ENCODE measurements around the gene KLHDC7A. TPM values are rescaled to one million over a fixed set of nuclear protein-coding genes. Genes with fewer than 3 reads are reported as not detected.
A peak's percentile ranks its signal among the peaks of the same experiment; 100 is the strongest.

KLHDC7A gene
- total RNA-seq: 1 to 10 TPM; 2.3 to 9.2 (median 6.9) TPM
- long read RNA-seq: 0 reads

GRCh38 chr1:18480315-18481189, at the start of gene KLHDC7A:
Gene KLHDC7A, plus strand, starts transcription at chr1:18480930. Its CDS starts 52 bp downstream, at chr1:18480982.
- ATAC-seq (peak; percentile 92 to 94 (median 92)), DNase-seq (peak; percentile 89 to 95 (median 92))
- peaks cover 0 to 21% (median 4%) of the 10 kb centered on the region in 4 donors for H3K4me1 ChIP-seq
- TF ChIP-seq POLR2A (IDR thresholded peaks at IDR 0.05) (peak; percentile 78), CTCF (IDR thresholded peaks at IDR 0.05) (peak in 1 of 4 donors; percentile 22)
- intact Hi-C loops (cut with DNase I): no loop called here
- H3K4me3 ChIP-seq: peak within 1 kb of the TSS; percentile 32 to 55 (median 44)
- H3K9me3 ChIP-seq: no peaks in the 10 kb centered on the region
- H3K27ac ChIP-seq: peak within 1 kb of the TSS in 2 of 3 donors; percentile 74 to 76
- no peaks in the 10 kb centered on the region for H3K27me3 ChIP-seq
- H3K36me3 ChIP-seq: no peaks in the 10 kb centered on the region
- WGBS (ENCODE audit: insufficient coverage, low coverage, low lambda C conversion rate, missing lambda C conversion rate): 7% methylated on average over 3 of the region's 13 CpGs

- Histone ChIP-seq H3K9me3 (no peaks in the 10 kb centered on the region), H3K27me3 (no peaks in the 10 kb centered on the region), H3K4me3 (no peak overlapping the region), H3K4me1 (no peaks in the 10 kb centered on the region), H3K27ac (no peak overlapping the region), H3K36me3 (no peaks in the 10 kb centered on the region)
- intact Hi-C loops (cut with DNase I): no loop called here
- ATAC-seq: no peak
- no peak for DNase-seq
- WGBS (ENCODE audit: insufficient coverage, low coverage, low lambda C conversion rate, missing lambda C conversion rate): 52% methylated on average over 3 of the region's 3 CpGs
- TF ChIP-seq CTCF (IDR thresholded peaks at IDR 0.05): no peak
- TF ChIP-seq POLR2A (IDR thresholded peaks at IDR 0.05): no peak
Observed at GRCh38 chr1:18434041-18434440, 46.7 kb upstream of the KLHDC7A start.

- ATAC-seq (no peak), DNase-seq (no peak)
- H3K36me3 ChIP-seq: no peaks in the 10 kb centered on the region
- 49% methylated on average over 4 of the region's 5 CpGs for WGBS (ENCODE audit: insufficient coverage, low coverage, low lambda C conversion rate, missing lambda C conversion rate)
- TF ChIP-seq POLR2A (IDR thresholded peaks at IDR 0.05): no peak
- TF ChIP-seq CTCF (IDR thresholded peaks at IDR 0.05): no peak
- H3K4me3 ChIP-seq: no peak overlapping the region
- H3K27ac ChIP-seq: no peak overlapping the region
- H3K9me3 ChIP-seq: no peaks in the 10 kb centered on the region
- intact Hi-C loops (cut with DNase I): no loop called here
- no peaks in the 10 kb centered on the region for H3K4me1 ChIP-seq
- no peaks in the 10 kb centered on the region for H3K27me3 ChIP-seq
Observed at GRCh38 chr1:18440385-18441226, 40.1 kb upstream of the KLHDC7A start.

DNA sequence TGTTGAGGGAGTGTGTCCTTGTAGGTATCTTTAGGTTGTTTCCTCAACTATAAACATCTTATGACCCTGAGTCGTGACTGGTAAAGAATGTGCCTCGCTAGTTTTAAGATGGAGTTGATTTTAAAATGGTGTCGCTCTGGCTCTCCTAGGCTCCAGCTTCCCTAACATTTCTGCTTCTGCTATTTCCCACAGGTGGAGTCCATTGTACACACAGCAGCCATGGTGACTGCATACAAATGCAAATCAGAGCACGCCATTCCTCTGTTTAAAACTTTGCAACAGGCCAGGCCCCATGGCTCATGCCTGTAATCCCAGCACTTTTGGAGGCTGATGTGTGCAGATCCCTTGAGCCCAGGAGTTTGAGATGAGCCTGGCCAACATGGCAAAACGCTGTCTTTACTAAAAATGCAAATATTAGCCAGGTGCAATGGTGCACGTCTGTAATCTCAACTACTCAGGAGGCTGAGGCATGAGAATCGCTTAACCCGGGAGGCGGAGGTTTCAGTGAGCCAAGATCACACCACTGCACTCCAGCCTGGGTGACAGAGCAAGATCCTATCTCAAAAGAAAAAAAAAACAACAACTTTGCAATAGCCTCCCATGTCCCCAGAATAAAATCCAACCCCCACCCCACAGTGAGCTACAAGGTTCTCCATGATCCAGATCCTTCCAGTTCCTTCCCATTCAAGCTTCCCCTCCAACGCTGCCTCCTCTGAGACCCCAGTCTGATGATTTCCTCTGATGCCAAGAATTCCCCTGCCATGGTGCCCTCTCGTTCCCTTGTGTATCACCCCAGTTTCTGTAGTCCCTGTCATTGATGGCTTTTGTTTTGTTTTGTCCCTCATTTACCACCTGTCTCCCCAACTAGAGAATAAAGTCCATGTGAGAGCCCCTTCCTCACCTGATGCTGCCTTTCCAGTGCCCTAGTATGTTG, 36.9 kb upstream of the KLHDC7A start:
- WGBS (ENCODE audit: insufficient coverage, low coverage, low lambda C conversion rate, missing lambda C conversion rate): 43% methylated on average over 8 of the region's 11 CpGs
- ATAC-seq: no peak
- Histone ChIP-seq H3K4me1 (no peaks in the 10 kb centered on the region), H3K27ac (no peak overlapping the region), H3K4me3 (no peak overlapping the region), H3K27me3 (no peaks in the 10 kb centered on the region), H3K9me3 (no peaks in the 10 kb centered on the region), H3K36me3 (no peaks in the 10 kb centered on the region)
- TF ChIP-seq POLR2A (IDR thresholded peaks at IDR 0.05) (no peak), CTCF (IDR thresholded peaks at IDR 0.05) (no peak)
- intact Hi-C loops (cut with DNase I): no loop called here
- no peak for DNase-seq

Data from right lobe of liver (tissue), 6 donors.